ENCODE data around the gene FAM76A. TPM values are rescaled to one million over a fixed set of nuclear protein-coding genes. Genes with fewer than 3 reads are reported as not detected.

The FAM76A gene
- total and polyA plus RNA-seq, 9 of the 15 experiments (the other 6 are each of a cell fraction or from before 2014, with no cell fraction given): 9.5 to 14.6 (median 11.4) TPM

DNA sequence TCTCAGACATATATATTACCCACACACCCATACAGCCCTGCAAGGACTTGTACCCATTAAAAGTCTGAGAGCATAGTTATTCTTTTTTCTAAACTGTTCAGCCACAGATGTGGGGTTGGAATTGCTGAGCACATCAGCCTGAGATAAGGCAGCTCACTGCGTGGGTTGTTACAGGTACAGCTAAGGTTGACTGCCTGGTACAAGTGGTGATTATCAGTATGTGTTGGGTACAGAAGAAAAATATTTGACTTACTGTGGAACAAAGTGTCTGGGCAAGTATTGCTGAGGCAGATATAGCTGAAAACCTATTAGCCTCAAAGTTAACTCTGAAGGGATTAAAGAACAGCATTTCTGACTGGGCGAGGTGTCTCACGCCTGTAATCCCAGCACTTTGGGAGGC is 52.3 kb downstream of the FAM76A start (continued):
- no peak for TF ChIP-seq CBX1 (IDR thresholded peaks at IDR 0.05; ENCODE audit: low read depth)
- TF ChIP-seq RBM39 (optimal IDR thresholded peaks at IDR 0.05; ENCODE audit: low read depth, low read length): no peak
- TF ChIP-seq CBFA2T3 (IDR thresholded peaks at IDR 0.05): peak; percentile 56
- TF ChIP-seq CBFA2T2 (conservative IDR thresholded peaks at IDR 0.05): peak; percentile 22; the same call in 1 of the 2 replicates
- TF ChIP-seq ETV5 (CRISPR knock-in tag; IDR thresholded peaks at IDR 0.05; ENCODE audit: low read depth): no peak
- TF ChIP-seq ELF1 (tag; IDR thresholded peaks at IDR 0.05): no peak
- TF ChIP-seq, protein P1, sequence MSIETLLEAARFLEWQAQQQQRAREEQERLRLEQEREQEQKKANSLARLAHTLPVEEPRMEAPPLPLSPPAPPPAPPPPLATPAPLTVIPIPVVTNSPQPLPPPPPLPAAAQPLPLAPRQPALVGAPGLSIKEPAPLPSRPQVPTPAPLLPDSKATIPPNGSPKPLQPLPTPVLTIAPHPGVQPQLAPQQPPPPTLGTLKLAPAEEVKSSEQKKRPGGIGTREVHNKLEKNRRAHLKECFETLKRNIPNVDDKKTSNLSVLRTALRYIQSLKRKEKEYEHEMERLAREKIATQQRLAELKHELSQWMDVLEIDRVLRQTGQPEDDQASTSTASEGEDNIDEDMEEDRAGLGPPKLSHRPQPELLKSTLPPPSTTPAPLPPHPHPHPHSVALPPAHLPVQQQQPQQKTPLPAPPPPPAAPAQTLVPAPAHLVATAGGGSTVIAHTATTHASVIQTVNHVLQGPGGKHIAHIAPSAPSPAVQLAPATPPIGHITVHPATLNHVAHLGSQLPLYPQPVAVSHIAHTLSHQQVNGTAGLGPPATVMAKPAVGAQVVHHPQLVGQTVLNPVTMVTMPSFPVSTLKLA (conservative IDR thresholded peaks at IDR 0.05): no peak
- TF ChIP-seq NFE2 (IDR thresholded peaks at IDR 0.05; ENCODE audit: low read depth): no peak
- TF ChIP-seq MAFF (IDR thresholded peaks at IDR 0.05; ENCODE audit: low read length): no peak
- no peak for TF ChIP-seq MTA1 (IDR thresholded peaks at IDR 0.05; ENCODE audit: borderline replicate concordance)
- TF ChIP-seq ZNF75A (CRISPR knock-in tag; IDR thresholded peaks at IDR 0.05): no peak
- TF ChIP-seq WHSC1 (IDR thresholded peaks at IDR 0.05; ENCODE audit: low read length): no peak
- no peak for TF ChIP-seq CBX2 (IDR thresholded peaks at IDR 0.05; ENCODE audit: insufficient read depth, low read length, poor library complexity, severe bottlenecking)
- no peak for TF ChIP-seq ARID1B (IDR thresholded peaks at IDR 0.05)
- TF ChIP-seq FOXP1 (CRISPR knock-in tag; IDR thresholded peaks at IDR 0.05): no peak
- peak; percentile 57 for TF ChIP-seq EGR1 (conservative IDR thresholded peaks at IDR 0.05)
- TF ChIP-seq ZNF707 (CRISPR knock-in tag; conservative IDR thresholded peaks at IDR 0.05): no peak

Data from K562 (cell line).